Measurements from ENCODE around the gene POU2F1.

POU2F1 gene

DNA sequence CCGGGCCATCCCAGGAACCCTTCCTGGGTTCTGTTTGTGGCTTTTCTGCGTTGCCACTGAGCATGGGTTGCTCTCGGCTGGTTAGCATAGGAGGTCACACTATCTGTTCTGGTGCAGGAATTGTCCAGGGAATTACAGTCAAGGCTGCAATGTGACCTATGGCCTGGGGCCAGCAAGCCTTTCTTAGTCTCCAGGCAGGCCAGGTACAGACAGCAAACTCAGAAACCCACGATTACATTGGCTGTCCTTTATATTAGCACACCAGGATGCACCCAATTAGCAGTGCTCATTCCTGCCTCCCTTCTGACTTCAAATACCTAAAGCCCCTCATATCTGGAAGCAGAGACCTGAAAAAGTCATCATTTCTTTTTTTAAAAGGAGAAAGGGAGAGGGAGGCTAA, 242.4 kb downstream of the POU2F1 start:
- peaks cover 21% of the 10 kb centered on the region for H3K4me1 ChIP-seq (ENCODE audit: insufficient read depth, low read length)
- H3K9me3 ChIP-seq (ENCODE audit: control insufficient read depth, insufficient read depth, low read length), result no peaks in the 10 kb centered on the region
- H3K9ac ChIP-seq (ENCODE audit: low read depth, low read length), result no peak overlapping the region
- no peaks in the 10 kb centered on the region for H3K36me3 ChIP-seq (ENCODE audit: insufficient read depth, low read length)

GRCh38 chr1:167463875-167464575, 243.3 kb downstream of the POU2F1 start:
- Histone ChIP-seq H3K9ac (ENCODE audit: low read depth, low read length) (no peak overlapping the region), H3K36me3 (ENCODE audit: insufficient read depth, low read length) (no peaks in the 10 kb centered on the region), H3K4me1 (ENCODE audit: insufficient read depth, low read length) (peaks cover 21% of the 10 kb centered on the region), H3K9me3 (ENCODE audit: control insufficient read depth, insufficient read depth, low read length) (no peaks in the 10 kb centered on the region)

- H3K4me1 ChIP-seq (ENCODE audit: insufficient read depth, low read length), result peaks cover 21% of the 10 kb centered on the region
- no peaks in the 10 kb centered on the region for H3K36me3 ChIP-seq (ENCODE audit: insufficient read depth, low read length)
- H3K9ac ChIP-seq (ENCODE audit: low read depth, low read length), result no peak overlapping the region
- no peaks in the 10 kb centered on the region for H3K9me3 ChIP-seq (ENCODE audit: control insufficient read depth, insufficient read depth, low read length)
These were observed 244.3 kb downstream of the POU2F1 start for GRCh38 chr1:167465018-167465417.

DNA sequence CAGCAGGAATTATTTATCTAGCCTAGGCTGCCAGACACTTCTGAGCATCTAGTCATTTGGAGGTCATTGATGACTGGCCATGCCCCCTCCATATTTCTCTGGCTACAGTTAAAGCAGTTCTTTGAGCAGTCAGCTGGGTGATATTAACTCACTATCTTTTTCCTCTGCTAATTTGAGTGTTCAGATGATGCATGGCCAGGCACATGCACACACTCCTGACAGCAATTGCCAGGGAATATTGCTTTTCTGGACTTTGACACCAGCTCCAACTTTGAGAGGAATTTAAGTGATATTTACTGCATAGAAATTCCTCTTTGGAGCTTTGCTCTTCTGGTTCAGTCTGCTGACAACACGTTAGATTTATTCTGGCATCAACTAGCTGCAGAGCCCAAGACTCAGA, 245.1 kb downstream of the POU2F1 start:
- H3K36me3 ChIP-seq (ENCODE audit: insufficient read depth, low read length), result no peaks in the 10 kb centered on the region

DNA sequence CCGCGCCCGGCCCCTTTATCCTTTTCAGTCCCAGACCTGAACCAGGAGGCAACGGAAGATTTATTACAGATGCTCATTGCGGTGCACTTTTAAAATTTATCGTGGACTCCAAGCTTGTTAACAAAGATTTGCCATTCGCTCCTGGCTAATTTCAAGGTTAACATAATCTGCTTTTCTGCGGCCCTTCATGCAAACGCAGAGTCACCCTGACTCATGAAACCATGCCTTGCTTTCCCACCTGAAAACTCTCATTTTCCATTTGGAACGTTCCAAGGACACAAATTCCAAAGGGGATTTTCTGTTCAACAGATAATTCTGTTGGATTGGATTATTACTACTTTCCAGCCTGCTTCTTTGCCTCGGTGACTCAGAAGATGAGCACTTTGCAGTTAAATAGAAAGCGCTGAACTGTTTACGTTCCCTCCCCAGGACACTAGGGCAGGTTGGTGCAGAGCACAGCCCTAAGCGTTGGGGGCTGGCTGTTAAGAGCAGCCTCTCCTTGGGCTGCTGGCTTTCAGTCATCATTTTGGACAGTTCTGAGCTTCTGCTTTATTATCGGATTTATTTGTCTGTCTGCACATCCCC, 246.5 kb downstream of the POU2F1 start:
- no peak overlapping the region for H3K9ac ChIP-seq (ENCODE audit: low read depth, low read length)
- H3K9me3 ChIP-seq (ENCODE audit: control insufficient read depth, insufficient read depth, low read length), result no peaks in the 10 kb centered on the region

More for the DNA sequence above, 245.1 kb downstream of the POU2F1 start:
- Histone ChIP-seq H3K9me3 (ENCODE audit: control insufficient read depth, insufficient read depth, low read length) (no peaks in the 10 kb centered on the region), H3K9ac (ENCODE audit: low read depth, low read length) (no peak overlapping the region), H3K4me1 (ENCODE audit: insufficient read depth, low read length) (peaks cover 21% of the 10 kb centered on the region)

DNA sequence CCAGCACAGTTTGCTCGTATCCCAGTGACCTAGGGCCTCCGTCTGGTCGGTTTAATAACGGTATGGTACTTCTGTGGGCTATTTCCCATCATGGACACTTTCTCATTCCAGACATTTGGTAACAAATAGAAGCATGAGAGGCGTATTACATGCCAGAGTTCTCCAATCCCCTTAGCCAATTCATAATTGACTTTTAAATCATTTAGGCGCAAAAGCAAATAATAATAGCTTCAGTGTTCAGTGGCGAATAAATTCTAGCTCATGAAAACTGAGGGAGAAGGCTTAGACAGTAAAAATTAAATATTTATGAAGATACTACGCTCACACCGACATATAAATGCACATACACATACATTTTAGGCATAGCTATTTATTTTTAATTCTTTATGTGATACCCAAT, 247.1 kb downstream of the POU2F1 start:
- peaks cover 21% of the 10 kb centered on the region for H3K4me1 ChIP-seq (ENCODE audit: insufficient read depth, low read length)
- no peak overlapping the region for H3K9ac ChIP-seq (ENCODE audit: low read depth, low read length)
- H3K9me3 ChIP-seq (ENCODE audit: control insufficient read depth, insufficient read depth, low read length), result no peaks in the 10 kb centered on the region
- no peaks in the 10 kb centered on the region for H3K36me3 ChIP-seq (ENCODE audit: insufficient read depth, low read length)

More for the DNA sequence above, 246.5 kb downstream of the POU2F1 start:
- H3K4me1 ChIP-seq (ENCODE audit: insufficient read depth, low read length), result peaks cover 21% of the 10 kb centered on the region
- no peaks in the 10 kb centered on the region for H3K36me3 ChIP-seq (ENCODE audit: insufficient read depth, low read length)

GRCh38 chr1:167469280-167469965, 248.7 kb downstream of the POU2F1 start:
- Histone ChIP-seq H3K9ac (ENCODE audit: low read depth, low read length) (no peak overlapping the region), H3K36me3 (ENCODE audit: insufficient read depth, low read length) (no peaks in the 10 kb centered on the region), H3K9me3 (ENCODE audit: control insufficient read depth, insufficient read depth, low read length) (no peaks in the 10 kb centered on the region), H3K4me1 (ENCODE audit: insufficient read depth, low read length) (peaks cover 19% of the 10 kb centered on the region)

DNA sequence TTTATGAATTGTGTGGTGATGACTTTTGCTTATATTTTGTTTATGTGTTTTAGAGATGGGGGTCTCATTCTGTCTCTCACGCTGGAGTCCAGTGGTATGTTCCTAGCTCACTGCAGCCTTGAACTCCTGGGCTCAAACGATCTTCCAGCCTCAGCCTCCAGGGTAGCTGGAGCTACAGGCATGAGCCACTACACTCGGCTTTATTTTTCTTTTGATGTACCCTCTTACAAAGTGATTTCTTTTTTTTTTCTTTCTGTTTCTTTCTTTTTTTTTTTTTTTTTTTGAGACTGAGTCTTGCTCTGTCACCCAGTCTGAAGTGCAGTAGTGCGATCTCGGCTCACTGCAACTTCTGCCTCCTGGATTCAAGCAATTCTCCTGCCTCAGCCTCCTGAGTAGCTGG, 250.9 kb downstream of the POU2F1 start:
- no peaks in the 10 kb centered on the region; the same call in 1 of the 2 replicates for H3K9me3 ChIP-seq (ENCODE audit: control insufficient read depth, insufficient read depth, low read length)
- H3K9ac ChIP-seq (ENCODE audit: low read depth, low read length), result no peak overlapping the region
- no peaks in the 10 kb centered on the region for H3K36me3 ChIP-seq (ENCODE audit: insufficient read depth, low read length)
- peaks cover 16% of the 10 kb centered on the region for H3K4me1 ChIP-seq (ENCODE audit: insufficient read depth, low read length)

DNA sequence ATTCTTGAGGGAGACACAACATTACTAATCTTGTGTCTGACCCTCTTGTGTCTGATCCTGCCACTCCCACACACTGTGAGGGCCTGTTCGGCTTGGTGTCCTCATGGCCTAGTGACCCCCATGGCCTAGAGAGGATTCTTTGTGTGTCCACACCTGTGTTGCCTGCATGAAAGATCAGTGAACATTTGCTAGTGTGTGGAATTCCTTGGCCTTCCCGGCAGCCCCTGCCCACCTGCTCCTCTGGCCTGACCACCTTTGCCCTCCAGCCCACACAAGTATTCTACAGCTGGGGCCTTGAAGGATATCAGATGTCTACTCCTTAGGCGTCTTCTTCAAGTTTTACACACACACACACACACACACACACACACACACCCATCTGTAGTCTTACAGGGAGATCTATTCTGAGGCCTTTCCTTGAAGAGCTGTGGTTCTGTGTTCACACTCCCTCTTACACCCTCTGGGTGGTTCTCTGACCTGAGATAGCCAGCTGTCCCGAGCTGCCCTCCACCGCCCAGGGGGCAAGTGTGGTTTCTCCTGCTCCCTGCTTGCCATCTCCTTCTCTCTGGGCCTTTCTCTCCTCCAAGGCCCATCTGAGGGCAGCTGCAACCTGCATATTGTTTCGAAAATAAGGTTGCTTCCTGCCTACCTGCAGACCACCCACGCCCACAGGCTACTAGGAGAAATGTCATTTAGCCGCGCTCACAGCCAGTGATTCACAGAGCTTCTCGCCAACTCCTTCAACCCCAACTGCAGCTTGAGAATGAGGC, 252.3 kb downstream of the POU2F1 start:
- Histone ChIP-seq H3K4me1 (ENCODE audit: insufficient read depth, low read length) (0 out of 2 replicates have a peak, but pooled peaks cover 8% of the 10 kb centered on the region), H3K36me3 (ENCODE audit: insufficient read depth, low read length) (no peaks in the 10 kb centered on the region), H3K9ac (ENCODE audit: low read depth, low read length) (no peak overlapping the region), H3K9me3 (ENCODE audit: control insufficient read depth, insufficient read depth, low read length) (no peaks in the 10 kb centered on the region; the same call in 1 of the 2 replicates)

DNA sequence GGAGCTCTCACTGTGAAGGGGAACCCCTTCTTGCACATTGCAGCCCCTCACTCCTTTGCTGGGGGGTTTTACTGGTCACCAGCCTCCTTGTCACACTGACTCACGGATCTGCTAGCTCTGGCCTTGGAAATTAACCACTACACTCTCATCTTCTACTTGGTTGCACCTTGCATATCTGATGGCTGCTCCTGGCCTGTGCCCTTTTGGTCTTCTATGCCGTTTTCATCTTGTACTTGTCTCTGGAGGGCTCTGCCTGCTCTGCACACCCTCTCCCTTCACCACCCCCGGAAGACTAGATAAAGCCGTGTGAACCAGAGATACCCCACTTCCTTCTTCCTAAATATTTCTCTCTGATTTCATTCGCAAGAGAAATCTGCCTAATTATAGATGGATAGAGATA, 253.1 kb downstream of the POU2F1 start:
- Histone ChIP-seq H3K9ac (ENCODE audit: low read depth, low read length) (no peak overlapping the region), H3K4me1 (ENCODE audit: insufficient read depth, low read length) (0 out of 2 replicates have a peak, but pooled peaks cover 8% of the 10 kb centered on the region), H3K9me3 (ENCODE audit: control insufficient read depth, insufficient read depth, low read length) (no peaks in the 10 kb centered on the region; the same call in 1 of the 2 replicates), H3K36me3 (ENCODE audit: insufficient read depth, low read length) (no peaks in the 10 kb centered on the region)

DNA sequence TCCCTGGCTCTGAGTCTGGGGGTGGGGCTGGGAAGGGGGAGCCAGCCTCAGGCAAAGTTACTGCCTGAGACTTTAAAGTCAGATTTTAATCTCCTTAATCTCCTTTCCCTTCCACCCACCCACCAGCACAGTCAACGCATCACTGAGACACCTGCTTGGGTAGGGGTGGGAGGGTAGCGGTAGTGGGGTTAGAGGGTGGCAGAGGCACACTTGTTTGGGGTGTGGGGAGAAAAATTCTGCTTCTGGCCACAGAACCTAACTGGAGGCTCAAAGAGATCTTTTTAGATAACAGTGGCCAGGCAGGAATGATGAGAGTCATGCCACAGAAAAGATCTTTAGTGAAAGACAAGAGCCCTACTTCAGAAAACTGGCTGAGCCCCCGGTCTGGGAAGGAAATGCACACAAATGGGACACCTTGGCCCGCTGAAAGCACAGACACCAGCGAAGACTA, 253.5 kb downstream of the POU2F1 start:
- Histone ChIP-seq H3K9me3 (ENCODE audit: control insufficient read depth, insufficient read depth, low read length) (no peaks in the 10 kb centered on the region; the same call in 1 of the 2 replicates), H3K36me3 (ENCODE audit: insufficient read depth, low read length) (no peaks in the 10 kb centered on the region), H3K4me1 (ENCODE audit: insufficient read depth, low read length) (0 out of 2 replicates have a peak, but pooled peaks cover 8% of the 10 kb centered on the region), H3K9ac (ENCODE audit: low read depth, low read length) (no peak overlapping the region)

DNA sequence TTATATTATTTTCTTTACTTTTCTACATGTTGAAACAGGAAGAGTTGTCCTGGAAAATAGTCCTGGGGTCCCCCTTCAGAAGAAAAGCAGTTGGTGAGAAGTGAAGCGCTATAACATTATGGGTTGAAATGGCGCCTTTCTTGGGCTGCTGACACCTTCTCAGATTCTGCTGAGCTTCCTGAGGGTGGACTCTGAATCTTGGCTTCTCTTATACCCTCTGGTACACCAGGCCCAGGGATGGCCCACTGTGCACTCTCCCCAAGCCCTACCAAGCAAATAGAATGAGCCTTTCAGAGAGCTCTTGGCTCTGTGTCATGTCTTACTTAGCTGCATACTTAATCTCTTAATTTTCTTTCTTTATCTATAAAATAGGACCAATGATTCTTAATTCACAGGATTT, 255.4 kb downstream of the POU2F1 start:
- Histone ChIP-seq H3K4me1 (ENCODE audit: insufficient read depth, low read length) (0 out of 2 replicates have a peak, but pooled peaks cover 8% of the 10 kb centered on the region), H3K36me3 (ENCODE audit: insufficient read depth, low read length) (no peaks in the 10 kb centered on the region), H3K9ac (ENCODE audit: low read depth, low read length) (no peak overlapping the region), H3K9me3 (ENCODE audit: control insufficient read depth, insufficient read depth, low read length) (no peaks in the 10 kb centered on the region; the same call in 1 of the 2 replicates)
